Breast epithelium (tissue), 3 donors: ENCODE measurements around the gene KCNC1.

ENCODE experiments used
- POLR2A ChIP-seq: fragments of 450-650 bp; IDR thresholded peaks from one replicate; pipeline ENCODE4 v1.6.1; 2016; ENCODE audit warnings: antibody characterized with exemption, mild to moderate bottlenecking, moderate library complexity
- POLR2AphosphoS5 ChIP-seq, 3 donors: sonication (generic); formaldehyde crosslinking; IDR thresholded peaks; one replicate each; pipeline ENCODE4 v1.6.1; 2017; ENCODE audit warnings: antibody characterized with exemption in 3 of 3
- TF ChIP-seq, protein P1 (sequence below), 3 donors: fragments of 450-650 bp; IDR thresholded peaks; one replicate each; pipeline ENCODE4 v1.5.1; 2016 to 2017; ENCODE audit warnings: antibody characterized with exemption in 3 of 3, mild to moderate bottlenecking in 3 of 3, moderate library complexity in 3 of 3

DNA sequence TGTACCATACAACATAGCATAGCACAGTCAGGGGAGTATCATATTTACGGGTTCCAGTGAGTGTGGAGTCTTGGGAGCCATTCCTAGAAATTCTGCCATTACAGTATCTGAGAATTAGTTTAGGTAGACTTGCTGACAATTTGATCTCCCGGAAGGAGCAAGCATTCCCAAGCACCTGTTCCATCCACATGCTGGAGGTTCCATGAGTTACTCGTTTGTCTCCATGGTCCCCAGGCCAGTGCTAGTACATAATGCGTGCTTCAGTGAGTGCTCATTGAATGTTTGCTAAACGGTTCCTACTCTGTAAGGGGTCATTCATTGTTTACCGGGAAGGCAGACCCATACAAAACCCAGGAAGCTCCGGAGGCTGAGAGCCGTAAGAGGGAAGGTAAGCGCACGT, 42.6 kb upstream of the KCNC1 start:
- TF ChIP-seq, protein P1, sequence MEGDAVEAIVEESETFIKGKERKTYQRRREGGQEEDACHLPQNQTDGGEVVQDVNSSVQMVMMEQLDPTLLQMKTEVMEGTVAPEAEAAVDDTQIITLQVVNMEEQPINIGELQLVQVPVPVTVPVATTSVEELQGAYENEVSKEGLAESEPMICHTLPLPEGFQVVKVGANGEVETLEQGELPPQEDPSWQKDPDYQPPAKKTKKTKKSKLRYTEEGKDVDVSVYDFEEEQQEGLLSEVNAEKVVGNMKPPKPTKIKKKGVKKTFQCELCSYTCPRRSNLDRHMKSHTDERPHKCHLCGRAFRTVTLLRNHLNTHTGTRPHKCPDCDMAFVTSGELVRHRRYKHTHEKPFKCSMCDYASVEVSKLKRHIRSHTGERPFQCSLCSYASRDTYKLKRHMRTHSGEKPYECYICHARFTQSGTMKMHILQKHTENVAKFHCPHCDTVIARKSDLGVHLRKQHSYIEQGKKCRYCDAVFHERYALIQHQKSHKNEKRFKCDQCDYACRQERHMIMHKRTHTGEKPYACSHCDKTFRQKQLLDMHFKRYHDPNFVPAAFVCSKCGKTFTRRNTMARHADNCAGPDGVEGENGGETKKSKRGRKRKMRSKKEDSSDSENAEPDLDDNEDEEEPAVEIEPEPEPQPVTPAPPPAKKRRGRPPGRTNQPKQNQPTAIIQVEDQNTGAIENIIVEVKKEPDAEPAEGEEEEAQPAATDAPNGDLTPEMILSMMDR (IDR thresholded peaks at IDR 0.05), result no peak
- TF ChIP-seq POLR2A (no peak), POLR2AphosphoS5 (IDR thresholded peaks at IDR 0.05) (no peak)
